Caki2 (cell line): ENCODE measurements around the gene UNC5B. TPM values are rescaled to one million over a fixed set of nuclear protein-coding genes. Genes with fewer than 3 reads are reported as not detected.
A peak's percentile ranks its signal among the peaks of the same experiment; 100 is the strongest.
"Not testable (repeated sequence)": the region's sequence is repeated elsewhere in the genome, so short reads cannot be mapped to it uniquely, and the experiment has no call there.

Experiments used
- DNase-seq: peaks from one replicate; pipeline ENCODE4 v3.0.0-alpha.2; 2015; ENCODE audit warnings: low read depth
- in situ Hi-C: cut with HindIII; loops from 2 replicates; pipeline ENCODE4 v1.10.0; 2016; ENCODE audit warnings: low sequenced_read_pairs, low pct_unique_long_range_greater_than_20kb, mixed read lengths
- total RNA-seq: library from RNA; depleted of rRNA; stranded (reverse); fragments of >200 nt; shearing (Covaris generic); gene quantifications from 2 replicates; pipeline ENCODE4 v1.2.3, GENCODE V29; 2014; ENCODE audit warnings: low replicate concordance

The UNC5B gene
- total RNA-seq, 1 experiment from 2014 or later: not detected

GRCh38 chr10:71269301-71270288, 57.2 kb downstream of the UNC5B start:
- DNase-seq: no peak
- in situ Hi-C loops: no loop called here

DNA sequence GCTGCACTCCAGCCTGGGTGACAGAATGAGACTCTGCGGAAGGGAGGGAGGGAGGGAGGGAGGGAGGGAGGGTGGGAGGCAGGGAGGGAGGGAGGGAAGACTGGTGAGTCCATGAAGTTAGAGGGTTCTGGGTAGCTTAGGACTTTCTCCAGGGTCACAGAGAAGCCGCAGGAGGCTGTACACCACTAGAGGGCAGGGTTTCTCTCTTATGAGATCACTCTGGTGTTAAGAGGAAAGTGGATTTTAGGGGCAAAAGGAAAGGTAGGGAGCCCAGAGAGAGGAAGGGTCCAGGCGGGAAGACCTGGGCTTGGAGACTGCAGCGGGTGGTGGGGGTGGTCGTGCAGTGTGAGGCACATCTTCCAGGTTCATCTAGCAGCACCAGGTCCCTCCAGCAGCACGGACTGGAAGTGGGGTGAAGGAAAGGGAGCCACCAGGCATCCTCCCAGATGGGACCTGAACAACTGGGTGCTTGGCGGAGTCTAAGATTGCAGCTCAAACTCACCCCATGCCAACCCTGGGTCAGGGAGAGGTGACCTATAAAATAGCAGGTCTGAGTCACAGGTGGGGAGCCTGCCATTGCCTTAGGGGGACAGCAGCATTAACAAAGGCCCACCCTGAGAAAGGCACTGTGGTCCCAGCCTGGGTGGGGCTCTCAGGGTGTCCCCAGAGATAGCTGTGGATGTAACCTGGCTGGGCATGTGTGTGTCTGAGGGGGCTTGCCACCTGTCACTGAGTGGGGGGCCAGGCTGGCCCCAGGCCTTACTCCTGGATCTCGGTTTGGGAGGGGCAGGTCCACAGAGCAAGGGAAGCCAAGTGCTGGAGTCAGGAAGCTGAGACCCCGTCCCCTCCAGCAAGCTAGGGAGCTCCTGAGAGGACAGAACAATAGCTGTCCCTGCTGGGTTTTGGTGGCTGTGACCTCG, 58.2 kb downstream of the UNC5B start:
- DNase-seq: peak; percentile 32
- in situ Hi-C loops: no loop called here

DNA sequence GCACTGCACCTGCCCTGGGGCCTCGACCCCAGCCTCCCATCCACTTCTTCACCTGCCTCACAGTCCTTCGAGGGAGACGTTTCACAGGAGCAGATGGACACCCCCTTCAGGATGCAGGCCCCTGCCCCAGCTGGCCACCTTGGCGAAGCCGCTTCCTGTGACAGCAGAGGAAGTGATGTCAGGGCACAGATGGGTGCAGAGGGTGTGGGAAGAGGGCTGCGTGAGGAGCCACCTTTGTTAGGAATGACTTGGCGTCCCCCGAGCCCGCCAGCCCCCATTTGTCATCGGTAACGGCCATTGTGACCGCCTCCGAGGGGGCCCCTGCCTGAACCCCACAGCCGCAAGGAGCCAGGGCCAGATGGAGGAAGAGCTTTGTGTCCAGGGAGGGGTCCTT, 59.3 kb downstream of the UNC5B start:
- in situ Hi-C loops: no loop called here
- DNase-seq: no peak

GRCh38 chr10:71272056-71272771, 59.8 kb downstream of the UNC5B start:
- DNase-seq: no peak

GRCh38 chr10:71272974-71273373, 60.6 kb downstream of the UNC5B start:
- in situ Hi-C loops, DNase-seq: not testable (repeated sequence)

More at GRCh38 chr10:71272056-71272771, 59.8 kb downstream of the UNC5B start:
- in situ Hi-C loops: no loop called here

DNA sequence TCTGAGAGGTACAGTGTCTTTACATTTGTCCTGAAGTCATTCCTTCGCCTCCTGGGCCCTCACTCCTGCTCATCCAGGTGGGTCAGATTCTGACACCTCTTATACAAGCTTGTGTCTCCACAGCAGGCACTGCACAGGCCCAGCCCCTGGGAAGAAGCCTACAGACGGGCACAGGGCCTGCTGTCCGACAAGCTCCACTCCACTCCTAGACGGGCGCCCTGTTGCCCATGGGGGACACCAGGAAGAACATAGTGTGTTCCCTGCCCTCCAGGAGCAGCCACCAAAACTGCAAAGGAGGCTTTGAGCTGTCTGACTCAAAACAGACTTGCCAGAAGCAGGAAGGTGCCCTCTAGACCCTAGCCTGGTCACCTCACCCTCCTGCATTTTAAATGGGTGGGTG, 61.1 kb downstream of the UNC5B start:
- in situ Hi-C loops: no loop called here
- DNase-seq: no peak

DNA sequence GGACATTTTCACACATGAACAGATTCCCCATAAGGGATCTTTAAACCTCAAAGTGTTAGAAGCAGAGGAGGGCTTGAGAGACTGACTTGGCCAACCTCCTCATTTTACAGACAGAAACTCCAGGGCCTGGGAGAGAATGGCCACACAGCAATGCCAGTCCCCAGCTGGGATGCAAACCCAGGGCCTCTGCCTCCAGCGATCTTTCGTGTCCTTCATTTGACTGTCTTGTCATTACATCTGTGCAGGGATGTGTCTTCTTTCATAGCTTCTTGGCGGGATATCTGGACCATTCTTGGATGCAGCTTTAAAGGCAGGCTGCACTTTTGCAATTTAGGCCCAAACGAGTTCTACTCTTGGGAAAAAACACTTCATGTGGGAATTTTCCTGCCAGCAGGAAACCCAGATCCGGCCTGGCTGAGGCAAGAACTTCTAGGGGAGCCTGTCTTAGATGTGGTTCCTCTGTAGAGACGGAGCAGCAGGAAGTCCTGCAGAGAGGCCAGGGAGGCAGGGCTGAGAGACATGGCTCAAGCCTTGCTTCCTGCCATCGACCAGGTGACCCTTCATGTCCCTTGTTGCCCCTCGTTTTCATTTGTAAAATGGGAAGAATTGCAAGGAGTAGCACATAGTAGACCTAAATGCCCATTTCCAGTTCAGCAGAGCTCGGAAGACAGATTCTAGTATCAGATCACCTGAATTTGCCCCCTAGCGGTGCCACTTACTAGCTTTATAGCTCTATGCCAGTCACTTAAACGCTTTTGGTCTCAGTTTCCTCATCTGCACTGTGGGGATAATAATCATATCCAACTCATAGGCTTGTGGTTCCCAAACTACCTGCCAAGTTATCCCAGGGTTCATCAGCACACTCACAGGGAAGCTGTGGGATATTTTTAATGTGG, 62.8 kb downstream of the UNC5B start:
- in situ Hi-C loops: no loop called here
- no peak for DNase-seq

- in situ Hi-C loops: no loop called here
- no peak for DNase-seq
These were observed 64.5 kb downstream of the UNC5B start for GRCh38 chr10:71276873-71277272.

DNA sequence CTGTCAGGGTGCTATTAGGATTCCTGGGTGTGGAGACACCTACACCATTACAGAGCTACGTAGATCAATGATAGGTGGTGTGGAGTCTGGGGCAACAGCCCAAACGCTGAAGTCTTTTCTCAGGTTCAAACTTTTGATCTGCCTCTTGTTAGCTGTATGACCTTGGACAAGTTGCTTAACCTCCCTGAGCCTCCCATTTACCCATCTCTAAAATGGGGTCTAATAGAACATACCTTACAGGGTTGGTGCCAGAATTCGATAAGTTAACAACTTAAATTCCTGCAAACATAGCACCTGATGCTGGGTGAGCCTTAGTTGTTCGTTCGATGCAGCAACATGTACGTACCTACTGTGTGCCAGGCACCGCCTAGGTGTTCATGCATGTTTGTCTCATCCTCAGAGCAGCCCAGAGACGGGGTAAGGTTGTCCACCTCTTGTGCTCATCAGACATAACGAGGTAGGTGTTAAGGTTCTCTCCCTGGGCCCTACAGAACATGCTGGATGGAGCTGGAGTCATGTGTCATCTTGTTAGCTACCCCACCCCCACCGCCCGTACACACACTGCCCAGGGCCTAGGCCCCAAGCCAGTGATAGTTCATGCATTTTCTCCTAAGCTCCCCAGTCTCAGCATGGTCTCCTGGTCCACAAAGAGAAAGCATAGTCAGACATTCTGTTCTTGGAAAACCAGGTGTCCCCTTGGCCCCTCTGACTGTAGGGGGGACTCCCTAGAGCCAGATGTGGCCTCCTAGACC, 65.7 kb downstream of the UNC5B start:
- no peak for DNase-seq
- in situ Hi-C loops: no loop called here

DNA sequence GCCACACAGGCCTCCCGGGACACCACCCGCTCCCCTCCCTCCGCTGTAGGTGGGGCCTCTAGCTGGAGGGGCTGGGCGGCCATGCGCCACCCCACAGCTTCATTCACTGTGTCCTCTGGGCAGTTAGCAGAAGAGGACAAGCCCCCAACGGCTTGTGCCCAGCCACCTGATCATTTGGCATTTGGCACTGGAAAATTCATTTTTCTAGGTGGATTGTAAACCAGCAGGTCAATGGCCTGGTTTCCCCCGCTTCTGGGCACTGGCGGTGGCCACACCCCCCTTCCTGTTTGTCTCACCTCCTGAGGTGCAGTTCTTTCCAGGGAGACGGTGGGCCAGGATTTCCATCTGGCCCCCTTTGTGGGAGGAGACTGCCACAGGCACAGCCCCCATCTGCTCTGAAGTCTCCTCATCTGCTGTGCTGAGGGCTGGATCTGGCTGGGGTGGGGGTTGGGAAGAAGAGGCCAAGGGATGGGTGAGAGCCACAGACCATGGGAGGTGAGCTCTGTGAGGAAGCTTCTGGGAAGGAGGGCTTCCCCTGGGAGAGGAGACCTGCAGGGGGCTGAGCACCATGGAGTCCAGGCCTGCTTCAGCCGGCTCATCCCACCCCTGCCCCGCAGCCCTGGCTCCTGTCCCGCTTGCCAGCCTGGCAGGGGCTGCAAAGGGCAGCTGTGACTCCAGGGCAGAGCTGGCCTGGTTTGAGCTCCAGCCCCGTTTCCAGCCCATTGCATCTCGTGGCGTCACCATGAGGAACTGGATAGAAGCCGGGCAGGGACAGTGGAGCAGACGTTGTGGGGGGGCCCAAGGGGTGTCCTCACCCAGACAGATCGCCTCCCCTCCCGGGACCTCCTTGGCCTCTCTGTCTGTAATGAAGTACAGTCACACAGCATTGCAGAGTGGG, 66.6 kb downstream of the UNC5B start:
- in situ Hi-C loops: no loop called here
- no peak for DNase-seq

DNA sequence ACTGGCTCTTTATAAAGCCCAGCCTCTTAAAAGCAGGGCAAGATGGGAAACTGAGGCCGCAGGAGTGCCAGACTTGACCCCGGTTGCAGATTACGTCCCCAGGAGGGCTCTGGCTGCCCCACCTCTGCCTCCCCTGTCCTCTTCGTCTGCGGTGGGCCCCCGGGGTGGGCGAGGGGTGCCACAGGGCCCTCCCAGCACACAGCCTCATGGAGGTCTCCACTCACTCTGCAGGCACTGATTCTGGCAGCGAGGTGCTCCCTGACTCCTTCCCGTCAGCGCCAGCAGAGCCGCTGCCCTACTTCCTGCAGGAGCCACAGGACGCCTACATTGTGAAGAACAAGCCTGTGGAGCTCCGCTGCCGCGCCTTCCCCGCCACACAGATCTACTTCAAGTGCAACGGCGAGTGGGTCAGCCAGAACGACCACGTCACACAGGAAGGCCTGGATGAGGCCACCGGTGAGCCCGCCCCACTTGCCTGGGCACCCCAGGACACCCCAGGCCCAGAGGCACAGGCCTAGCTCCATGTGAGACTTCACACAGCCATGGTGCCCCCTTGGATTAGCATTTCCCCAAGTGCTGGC, 67.3 kb downstream of the UNC5B start:
- in situ Hi-C loops: no loop called here
- no peak for DNase-seq

DNA sequence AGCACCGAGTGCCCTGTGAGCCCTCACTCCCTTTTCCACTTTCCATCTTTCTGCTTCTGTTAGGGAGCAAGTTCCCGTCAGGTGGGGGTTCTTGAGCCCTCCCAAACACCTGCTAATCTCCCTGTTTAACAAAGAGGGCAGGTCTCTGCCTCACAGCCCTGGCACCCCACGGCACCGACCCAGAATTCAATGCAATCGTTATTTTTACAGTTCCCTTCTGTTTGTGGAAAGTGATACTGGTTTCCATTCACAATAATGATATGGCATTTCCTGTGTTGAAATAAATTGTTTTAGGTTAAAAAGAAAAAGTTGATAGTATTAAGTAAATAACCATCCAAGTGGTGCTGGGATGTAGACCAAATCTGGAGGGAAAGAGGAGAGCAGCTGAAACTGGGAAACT, 67.8 kb downstream of the UNC5B start:
- in situ Hi-C loops: no loop called here
- DNase-seq: no peak

GRCh38 chr10:71280825-71281224, 68.5 kb downstream of the UNC5B start:
- in situ Hi-C loops: no loop called here
- DNase-seq: no peak

- in situ Hi-C loops: no loop called here
- no peak for DNase-seq
These were observed 69.4 kb downstream of the UNC5B start for GRCh38 chr10:71281646-71282322.

DNA sequence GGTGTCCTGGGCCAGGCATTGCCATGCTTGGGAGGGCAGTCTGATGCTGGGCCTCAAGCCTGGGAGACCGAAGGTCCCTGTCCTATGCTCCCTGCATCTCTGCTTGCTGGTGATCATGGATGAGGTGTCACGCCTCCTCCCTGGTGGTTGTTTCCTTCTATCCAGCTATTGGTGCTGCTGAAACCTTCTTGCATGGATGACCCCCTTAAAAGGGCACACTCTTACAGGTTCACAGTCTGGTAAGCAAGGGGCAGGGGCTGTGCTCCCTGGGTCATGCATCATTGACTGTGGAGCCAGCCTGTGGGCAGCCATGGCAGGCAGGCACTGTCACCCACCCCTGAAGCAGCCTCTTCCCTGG, 69.9 kb downstream of the UNC5B start:
- in situ Hi-C loops: no loop called here
- DNase-seq: peak; percentile 28
